HG03520 (cell line): Measurements from ENCODE around the gene HDAC4.

Experiments
- ATAC-seq: cut with Tn5 transposase; IDR thresholded peaks from one replicate; pipeline ENCODE4 v1.9.1; 2021; ENCODE audit warnings: mild to moderate bottlenecking, moderate library complexity; ENCODE audit not compliant: unreplicated experiment

Gene HDAC4

GRCh38 chr2:239260546-239261327 lies 140.1 kb downstream of the HDAC4 start:
- no peak for ATAC-seq

- ATAC-seq, result peak; percentile 50
Measured at GRCh38 chr2:239259603-239260298, 141.1 kb downstream of the HDAC4 start.

- no peak for ATAC-seq
Measured at GRCh38 chr2:239259173-239259572, 141.6 kb downstream of the HDAC4 start.

GRCh38 chr2:239258248-239258647 lies 142.6 kb downstream of the HDAC4 start:
- no peak for ATAC-seq

- ATAC-seq, result no peak
Measured at GRCh38 chr2:239257511-239257937, 143.3 kb downstream of the HDAC4 start.

- no peak for ATAC-seq
Measured at GRCh38 chr2:239256350-239256743, 144.5 kb downstream of the HDAC4 start.

- ATAC-seq, result no peak
Measured at GRCh38 chr2:239255628-239256349, 145.0 kb downstream of the HDAC4 start.

- ATAC-seq, result no peak
Measured at GRCh38 chr2:239255218-239255617, 145.6 kb downstream of the HDAC4 start.

GRCh38 chr2:239253701-239254436 lies 147.0 kb downstream of the HDAC4 start:
- no peak for ATAC-seq

- ATAC-seq, result no peak
Measured at GRCh38 chr2:239253264-239253663, 147.6 kb downstream of the HDAC4 start.

- no peak for ATAC-seq
Measured at GRCh38 chr2:239252801-239253200, 148.0 kb downstream of the HDAC4 start.

- ATAC-seq, result no peak
Measured at GRCh38 chr2:239252393-239252792, 148.4 kb downstream of the HDAC4 start.

- no peak for ATAC-seq
Measured at GRCh38 chr2:239251971-239252370, 148.8 kb downstream of the HDAC4 start.

- no peak for ATAC-seq
Measured at GRCh38 chr2:239250216-239251081, 150.4 kb downstream of the HDAC4 start.

- no peak for ATAC-seq
Measured at GRCh38 chr2:239249776-239250175, 151.0 kb downstream of the HDAC4 start.

- ATAC-seq, result no peak
Measured at GRCh38 chr2:239249048-239249447, 151.8 kb downstream of the HDAC4 start.

- no peak for ATAC-seq
Measured at GRCh38 chr2:239247401-239248245, 153.2 kb downstream of the HDAC4 start.

GRCh38 chr2:239246723-239247122 lies 154.1 kb downstream of the HDAC4 start:
- no peak for ATAC-seq
